Keratinocyte (primary cell): ENCODE measurements around the gene IGBP1. TPM values are rescaled to one million over a fixed set of nuclear protein-coding genes. Genes with fewer than 3 reads are reported as not detected.
"Not testable (repeated sequence)": the region's sequence is repeated elsewhere in the genome, so short reads cannot be mapped to it uniquely, and the experiment has no call there.

Experiments
- DNase-seq: peaks from one replicate; pipeline ENCODE4 v3.0.0-alpha.2; 2011; ENCODE audit warnings: low read depth, missing footprints, low spot score
- FAIRE-seq: peaks from 2 replicates; lab custom pipeline; 2011; peaks lifted over from hg19 to GRCh38; lab: Jason Lieb, UNC
- H2AFZ ChIP-seq: 2 replicates; pipeline ENCODE4 v1.6.0; 2012; ENCODE audit warnings: low read length, control low read depth, inconsistent platforms; ENCODE audit not compliant: control insufficient read depth
- H3K27ac ChIP-seq: 2 replicates; pipeline ENCODE4 v1.5.1; 2011; ENCODE audit warnings: low read length; ENCODE audit not compliant: control insufficient read depth, insufficient read depth
- H3K27me3 ChIP-seq: 3 replicates; pipeline ENCODE4 v1.6.0; 2011; ENCODE audit warnings: low read length; ENCODE audit not compliant: control insufficient read depth, insufficient read depth; ENCODE audit errors: extremely low read depth
- H3K36me3 ChIP-seq, 2 experiments: 2 replicates in 1 of 2; 3 replicates in 1 of 2; pipeline ENCODE4 v1.5.1; 2011; ENCODE audit warnings: low read length in 2 of 2, mild to moderate bottlenecking in 1 of 2; ENCODE audit not compliant: control insufficient read depth in 2 of 2, insufficient read depth in 2 of 2; ENCODE audit errors: extremely low read depth in 1 of 2
- H3K4me1 ChIP-seq: 3 replicates; pipeline ENCODE4 v1.5.1; 2011; ENCODE audit warnings: low read length; ENCODE audit not compliant: control insufficient read depth, insufficient read depth; ENCODE audit errors: extremely low read depth
- H3K4me2 ChIP-seq: 3 replicates; pipeline ENCODE4 v1.6.0; 2011; ENCODE audit warnings: low read depth, low read length; ENCODE audit not compliant: control insufficient read depth, insufficient read depth; ENCODE audit errors: extremely low read depth
- H3K4me3 ChIP-seq, 3 experiments: fragments of 200-600 bp in 1 of 3; sonication (generic) in 1 of 3; 2 replicates in 2 of 3; 3 replicates in 1 of 3; pipeline ENCODE4 v1.5.1; 2011 to 2016; ENCODE audit warnings: low read length in 3 of 3, mild to moderate bottlenecking in 3 of 3, control low read depth in 2 of 3, inconsistent platforms in 1 of 3, low read depth in 1 of 3, mixed read lengths in 1 of 3, mixed run types in 1 of 3, moderate library complexity in 1 of 3; ENCODE audit not compliant: control insufficient read depth in 2 of 3, insufficient read depth in 2 of 3; ENCODE audit errors: extremely low read depth in 1 of 3
- H3K79me2 ChIP-seq: 2 replicates; pipeline ENCODE4 v1.6.0; 2012; ENCODE audit warnings: low read length; ENCODE audit not compliant: control insufficient read depth, insufficient read depth
- H3K9ac ChIP-seq: 3 replicates; pipeline ENCODE4 v1.6.0; 2011; ENCODE audit warnings: low read length; ENCODE audit not compliant: control insufficient read depth, insufficient read depth; ENCODE audit errors: extremely low read depth
- H3K9me1 ChIP-seq: 3 replicates; pipeline ENCODE4 v1.6.0; 2011; ENCODE audit warnings: low read length; ENCODE audit not compliant: control insufficient read depth, insufficient read depth; ENCODE audit errors: extremely low read depth
- H3K9me3 ChIP-seq: 2 replicates; pipeline ENCODE4 v1.5.1; 2012; ENCODE audit warnings: low read depth, low read length; ENCODE audit not compliant: control insufficient read depth
- H4K20me1 ChIP-seq: 3 replicates; pipeline ENCODE4 v1.6.0; 2011; ENCODE audit warnings: low read length; ENCODE audit not compliant: control insufficient read depth, insufficient read depth; ENCODE audit errors: extremely low read depth
- CTCF ChIP-seq, 3 experiments: IDR thresholded peaks in 1 of 3; conservative IDR thresholded peaks in 1 of 3; optimal IDR thresholded peaks in 1 of 3; 2 replicates in 2 of 3; 3 replicates in 1 of 3; pipeline versions ENCODE3 to v1.5.1; 2011; ENCODE audit warnings: low read length in 3 of 3, mild to moderate bottlenecking in 3 of 3, moderate library complexity in 2 of 3, control low read depth in 1 of 3, inconsistent platforms in 1 of 3; ENCODE audit not compliant: insufficient read depth in 2 of 3; ENCODE audit errors: extremely low read depth in 1 of 3
- EZH2 ChIP-seq: IDR thresholded peaks from one replicate; pipeline ENCODE4 v1.6.1; 2012; ENCODE audit warnings: inconsistent platforms, mild to moderate bottlenecking, low read length, moderate library complexity
- dilution Hi-C: fragments of 300-500 bp; cut with MboI; formaldehyde crosslinking; loops from one replicate; pipeline ENCODE4 v1.7.0; 2020; ENCODE audit warnings: low sequenced_read_pairs; ENCODE audit not compliant: extremely low pct_ligation_motif_present
- polyA plus RNA-seq, 5 experiments: library from polyadenylated mRNA; depleted of rRNA in 3 of 5; stranded (reverse) in 3 of 5; stranded (forward) in 1 of 5; unstranded in 1 of 5; fragments of >200 nt; gene quantifications; 1 replicate in 1 of 5; 2 replicates in 3 of 5; 3 replicates in 1 of 5; pipeline versions ENCODE4 v1.2.1 to v1.2.3, GENCODE V29; 2011 to 2012; ENCODE audit warnings: missing spikeins in 2 of 5, low read depth in 1 of 5, low replicate concordance in 1 of 5

The IGBP1 gene
- polyA plus RNA-seq, 1 donor (not counting 4 experiments of a cell fraction or from before 2014, with no cell fraction given), result 65.5 TPM

GRCh38 chrX:70096052-70096451 lies 37.2 kb upstream of the IGBP1 start:
- Histone ChIP-seq H3K4me3 (no peak overlapping the region), H3K9ac (no peak overlapping the region), H3K27me3 (no peaks in the 10 kb centered on the region), H3K79me2 (no peaks in the 10 kb centered on the region), H3K4me1 (no peaks in the 10 kb centered on the region), H2AFZ (no peak overlapping the region), H3K4me2 (no peak overlapping the region), H3K9me3 (no peaks in the 10 kb centered on the region), H4K20me1 (no peaks in the 10 kb centered on the region), H3K9me1 (no peaks in the 10 kb centered on the region), H3K36me3 (no peaks in the 10 kb centered on the region), H3K27ac (no peak overlapping the region)
- TF ChIP-seq EZH2 (no peak), CTCF (optimal IDR thresholded peaks at IDR 0.05 in 1 of 3, IDR thresholded peaks at IDR 0.05 in 1 of 3, conservative IDR thresholded peaks at IDR 0.05 in 1 of 3; ENCODE audit: extremely low read depth in 1 of 3, insufficient read depth in 2 of 3, low read length in 3 of 3) (peak; percentile 23 to 65 (median 30))
- no peak for FAIRE-seq
- dilution Hi-C loops, result no loop called here
- DNase-seq, result no peak

GRCh38 chrX:70105229-70105628 lies 28.0 kb upstream of the IGBP1 start:
- FAIRE-seq (no peak), DNase-seq (no peak)
- Histone ChIP-seq H3K27me3 (no peaks in the 10 kb centered on the region), H3K4me3 (no peak overlapping the region), H2AFZ (no peak overlapping the region), H3K27ac (no peak overlapping the region), H3K9me3 (no peaks in the 10 kb centered on the region), H3K36me3 (no peaks in the 10 kb centered on the region), H3K4me1 (no peaks in the 10 kb centered on the region), H3K79me2 (no peaks in the 10 kb centered on the region), H3K9me1 (no peaks in the 10 kb centered on the region), H3K4me2 (no peak overlapping the region), H3K9ac (no peak overlapping the region), H4K20me1 (no peaks in the 10 kb centered on the region)
- no peak for TF ChIP-seq CTCF (optimal IDR thresholded peaks at IDR 0.05 in 1 of 3, IDR thresholded peaks at IDR 0.05 in 1 of 3, conservative IDR thresholded peaks at IDR 0.05 in 1 of 3; ENCODE audit: extremely low read depth in 1 of 3, insufficient read depth in 2 of 3, low read length in 3 of 3)
- dilution Hi-C loops, result no loop called here

- FAIRE-seq, H4K20me1 ChIP-seq, H3K27ac ChIP-seq, DNase-seq, H2AFZ ChIP-seq, H3K9me3 ChIP-seq, dilution Hi-C loops, H3K79me2 ChIP-seq, H3K36me3 ChIP-seq, H3K9ac ChIP-seq, H3K4me3 ChIP-seq, H3K4me1 ChIP-seq, H3K4me2 ChIP-seq, H3K9me1 ChIP-seq, H3K27me3 ChIP-seq: not testable (repeated sequence)
Measured at GRCh38 chrX:70111436-70112026, 21.7 kb upstream of the IGBP1 start.
